Stimulated activated CD8-positive, alpha-beta memory T cell treated with anti-CD3 and anti-CD28 coated beads, Interleukin-12 subunit alpha, Interleukin-12 subunit beta, amount 100 ng/mL, for 4 hours (primary cell): ENCODE results near the gene LRRC70.
"Not testable (repeated sequence)": the region's sequence is repeated elsewhere in the genome, so short reads cannot be mapped to it uniquely, and the experiment has no call there.

Experiments used
- DNase-seq: peaks from one replicate; pipeline ENCODE4 v3.0.0-alpha.2; 2020; ENCODE audit warnings: low read depth

The LRRC70 gene

GRCh38 chr5:62578540-62578939 lies at the start of gene LRRC70:
TSS of gene LRRC70 (plus strand) at chr5:62578819. CDS start at chr5:62579439, 620 bp downstream.
- no peak for DNase-seq

- no peak for DNase-seq
These were observed 45.0 kb upstream of the LRRC70 start for GRCh38 chr5:62533597-62533996.

GRCh38 chr5:62534461-62535236 lies 44.0 kb upstream of the LRRC70 start:
- DNase-seq, result no peak

GRCh38 chr5:62536232-62536631 lies 42.4 kb upstream of the LRRC70 start:
- DNase-seq, result no peak

GRCh38 chr5:62536783-62537182 lies 41.8 kb upstream of the LRRC70 start:
- DNase-seq, result no peak

- DNase-seq, result no peak
These were observed 40.3 kb upstream of the LRRC70 start for GRCh38 chr5:62538017-62538942.

GRCh38 chr5:62542720-62543119 lies 35.9 kb upstream of the LRRC70 start:
- no peak for DNase-seq

- no peak for DNase-seq
These were observed 30.5 kb upstream of the LRRC70 start for GRCh38 chr5:62547945-62548630.

GRCh38 chr5:62550103-62550502 lies 28.5 kb upstream of the LRRC70 start:
- no peak for DNase-seq

GRCh38 chr5:62555930-62556329 lies 22.7 kb upstream of the LRRC70 start:
- DNase-seq, result no peak

GRCh38 chr5:62558941-62559340 lies 19.7 kb upstream of the LRRC70 start:
- DNase-seq, result no peak

- DNase-seq, result no peak
These were observed 17.8 kb upstream of the LRRC70 start for GRCh38 chr5:62560786-62561185.

GRCh38 chr5:62561896-62562295 lies 16.7 kb upstream of the LRRC70 start:
- no peak for DNase-seq

GRCh38 chr5:62562867-62563266 lies 15.8 kb upstream of the LRRC70 start:
- no peak for DNase-seq

GRCh38 chr5:62564101-62564500 lies 14.5 kb upstream of the LRRC70 start:
- no peak for DNase-seq

GRCh38 chr5:62565740-62566139 lies 12.9 kb upstream of the LRRC70 start:
- DNase-seq, result not testable (repeated sequence)

GRCh38 chr5:62568143-62568542 lies 10.5 kb upstream of the LRRC70 start:
- DNase-seq, result no peak

GRCh38 chr5:62568800-62569432 lies 9.7 kb upstream of the LRRC70 start:
- no peak for DNase-seq

GRCh38 chr5:62569470-62569869 lies 9.1 kb upstream of the LRRC70 start:
- no peak for DNase-seq

GRCh38 chr5:62572918-62573514 lies 5.6 kb upstream of the LRRC70 start:
- no peak for DNase-seq

- DNase-seq, result no peak
These were observed 4.0 kb upstream of the LRRC70 start for GRCh38 chr5:62574599-62574998.

- DNase-seq, result no peak
These were observed 3.6 kb upstream of the LRRC70 start for GRCh38 chr5:62575066-62575465.
